HG03045 (cell line): ENCODE results near the gene KAZALD1.
"Not testable (repeated sequence)": the region's sequence is repeated elsewhere in the genome, so short reads cannot be mapped to it uniquely, and the experiment has no call there.

Source experiments
- ATAC-seq: cut with Tn5 transposase; IDR thresholded peaks from one replicate; pipeline ENCODE4 v1.9.1; 2021; ENCODE audit warnings: mild to moderate bottlenecking, moderate library complexity; ENCODE audit not compliant: unreplicated experiment

KAZALD1 gene

GRCh38 chr10:101030496-101031127, 31.2 kb upstream of the KAZALD1 start:
- no peak for ATAC-seq

DNA sequence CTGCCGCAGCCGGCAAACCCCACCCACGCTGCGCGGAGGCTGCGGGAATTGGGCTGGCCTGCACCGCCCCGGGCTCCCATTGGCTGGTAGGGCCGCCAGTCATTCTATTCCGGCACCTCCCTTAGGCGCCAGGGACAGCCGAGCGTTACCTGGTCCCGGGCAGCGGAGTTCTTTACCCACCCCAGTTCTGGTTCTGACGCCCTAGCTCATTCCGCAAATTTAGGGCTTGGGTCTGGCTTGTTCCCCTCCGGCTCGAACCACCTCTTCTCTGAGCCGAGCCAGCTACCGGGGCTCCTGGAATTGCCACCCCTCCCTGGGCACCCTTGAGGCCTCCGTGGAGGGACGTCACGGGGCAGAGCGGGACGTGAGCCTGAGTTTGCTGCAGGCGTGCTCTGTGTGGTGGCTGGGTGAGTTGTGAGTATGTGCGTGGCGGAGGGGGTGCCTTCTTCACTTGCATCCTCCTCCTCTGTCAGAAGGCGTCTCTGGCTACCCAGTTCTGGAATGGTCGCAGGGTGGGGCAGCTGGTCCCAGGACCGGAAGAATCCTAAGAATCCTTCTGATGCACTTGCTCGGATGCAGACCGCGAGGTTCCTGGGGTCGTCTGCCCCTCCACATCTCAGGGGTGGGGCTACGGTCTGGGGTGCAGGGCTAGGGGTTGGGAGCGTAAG, 30.5 kb upstream of the KAZALD1 start, which contains the start of the genes PDZD7 and SFXN3:
TSS of gene PDZD7 (minus strand) at position 2 of the 668 bp plus-strand sequence. CDS start 910 bp downstream, outside the sequence.
TSS of gene SFXN3 (plus strand) at position 107 of the 668 bp plus-strand sequence. CDS start 3,461 bp downstream, outside the sequence.
- ATAC-seq, result peak; percentile 94

DNA sequence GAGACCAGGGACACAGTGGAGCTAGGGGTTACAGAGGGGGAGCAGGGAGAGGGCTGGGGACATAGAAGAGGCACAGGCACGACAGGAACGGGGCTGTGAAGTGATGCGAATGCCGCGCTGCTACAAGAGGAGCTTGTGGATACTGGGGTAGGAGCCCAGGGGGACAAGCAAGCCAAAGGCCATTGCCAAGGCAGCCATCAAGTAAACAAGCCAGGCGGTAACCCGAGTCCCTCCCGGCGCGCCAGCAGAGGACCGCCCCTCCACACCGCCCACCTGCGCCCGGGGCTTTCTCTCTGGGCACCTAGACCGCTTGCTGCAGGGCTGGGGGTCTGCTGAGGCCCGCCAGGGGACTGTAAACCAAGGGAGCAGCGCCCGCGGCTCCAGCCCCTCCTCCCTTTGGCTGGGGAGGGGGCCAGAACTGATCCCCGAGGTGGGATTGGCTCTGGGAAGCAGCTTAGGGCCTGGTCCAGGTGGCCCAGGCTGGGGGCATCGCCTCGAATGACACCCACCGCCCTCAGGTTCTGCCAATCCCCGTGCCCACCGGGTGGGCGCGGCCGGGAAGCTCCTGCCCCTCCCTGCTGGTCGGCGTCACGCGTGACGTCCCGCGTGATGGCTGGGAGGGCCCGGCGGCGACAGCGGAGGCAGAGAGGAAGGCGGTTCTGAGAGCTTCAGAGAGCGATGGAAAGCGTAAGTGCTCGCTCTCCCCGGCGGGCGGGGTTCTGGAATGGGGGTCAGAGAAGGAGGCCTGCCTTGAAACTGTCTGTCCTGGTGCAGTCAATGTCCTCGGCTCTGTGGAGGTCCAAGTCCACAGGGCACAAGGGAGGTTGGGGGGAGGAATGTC, 29.8 kb upstream of the KAZALD1 start:
- ATAC-seq, result peak; percentile 48

- ATAC-seq, result peak; percentile 8
These were observed 29.1 kb upstream of the KAZALD1 start for GRCh38 chr10:101032637-101033224.

- ATAC-seq, result no peak
These were observed 28.5 kb upstream of the KAZALD1 start for GRCh38 chr10:101033276-101033675.

DNA sequence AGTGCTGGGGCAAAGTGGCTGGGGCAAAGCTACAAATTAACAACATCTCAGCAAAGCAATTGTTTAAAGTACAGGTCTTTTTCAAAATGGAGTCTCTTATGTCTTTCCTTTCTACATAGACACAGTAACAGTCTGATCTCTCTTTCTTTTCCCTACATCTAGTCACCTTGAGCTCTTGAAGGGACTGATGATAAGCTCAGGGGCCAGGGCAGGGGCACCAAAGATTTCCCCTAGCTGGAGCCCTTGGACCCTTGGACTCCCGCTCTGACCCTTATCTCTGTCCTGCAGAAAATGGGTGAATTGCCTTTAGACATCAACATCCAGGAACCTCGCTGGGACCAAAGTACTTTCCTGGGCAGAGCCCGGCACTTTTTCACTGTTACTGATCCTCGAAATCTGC, 27.4 kb upstream of the KAZALD1 start:
- not testable (repeated sequence) for ATAC-seq

DNA sequence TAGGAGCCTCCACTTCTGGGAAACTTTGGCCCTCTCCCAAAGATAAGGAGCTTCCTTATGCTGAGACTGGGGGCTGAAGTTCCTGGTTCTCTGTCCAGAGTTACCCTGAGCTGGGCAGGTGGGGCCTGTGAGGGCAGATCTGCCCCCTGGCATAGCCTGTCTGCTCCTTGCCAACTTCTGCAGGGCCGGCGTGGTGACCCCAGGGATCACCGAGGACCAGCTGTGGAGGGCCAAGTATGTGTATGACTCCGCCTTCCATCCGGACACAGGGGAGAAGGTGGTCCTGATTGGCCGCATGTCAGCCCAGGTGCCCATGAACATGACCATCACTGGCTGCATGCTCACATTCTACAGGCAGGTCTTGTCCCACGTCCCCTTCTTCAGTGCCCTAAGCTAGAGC, 26.5 kb upstream of the KAZALD1 start:
- ATAC-seq, result no peak

DNA sequence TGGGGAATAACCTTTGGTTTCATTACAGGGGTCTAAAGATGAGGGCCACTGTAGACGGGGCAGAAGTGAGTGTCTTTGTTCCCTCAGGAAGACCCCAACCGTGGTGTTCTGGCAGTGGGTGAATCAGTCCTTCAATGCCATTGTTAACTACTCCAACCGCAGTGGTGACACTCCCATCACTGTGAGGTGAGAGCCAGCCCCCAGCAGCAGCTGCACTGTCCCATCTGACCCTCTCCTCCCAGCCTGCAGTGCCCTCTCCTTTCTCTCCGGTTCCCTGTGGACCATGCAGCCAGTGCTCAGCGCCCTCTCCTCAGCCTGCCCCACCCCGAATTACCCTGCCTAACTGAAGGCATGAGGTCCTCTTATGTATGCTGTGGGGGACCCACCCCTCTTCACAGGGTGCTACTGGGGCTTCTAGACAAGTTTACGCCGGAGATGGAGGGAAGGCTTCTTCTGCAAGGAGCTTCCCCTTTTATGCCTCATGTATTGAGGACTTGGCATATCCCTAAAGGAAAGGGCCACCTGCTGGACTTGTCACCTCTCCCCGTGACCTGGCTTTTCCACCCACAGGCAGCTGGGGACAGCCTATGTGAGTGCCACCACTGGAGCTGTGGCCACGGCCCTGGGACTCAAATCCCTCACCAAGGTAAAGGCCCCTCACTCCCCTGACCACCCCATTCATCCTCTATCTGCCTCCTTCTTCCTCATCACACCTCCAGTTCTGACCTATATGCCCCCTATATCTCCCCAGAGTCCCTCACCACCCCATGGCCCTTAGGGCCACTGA, 25.7 kb upstream of the KAZALD1 start:
- no peak for ATAC-seq

GRCh38 chr10:101036726-101037125, 25.1 kb upstream of the KAZALD1 start:
- no peak for ATAC-seq

DNA sequence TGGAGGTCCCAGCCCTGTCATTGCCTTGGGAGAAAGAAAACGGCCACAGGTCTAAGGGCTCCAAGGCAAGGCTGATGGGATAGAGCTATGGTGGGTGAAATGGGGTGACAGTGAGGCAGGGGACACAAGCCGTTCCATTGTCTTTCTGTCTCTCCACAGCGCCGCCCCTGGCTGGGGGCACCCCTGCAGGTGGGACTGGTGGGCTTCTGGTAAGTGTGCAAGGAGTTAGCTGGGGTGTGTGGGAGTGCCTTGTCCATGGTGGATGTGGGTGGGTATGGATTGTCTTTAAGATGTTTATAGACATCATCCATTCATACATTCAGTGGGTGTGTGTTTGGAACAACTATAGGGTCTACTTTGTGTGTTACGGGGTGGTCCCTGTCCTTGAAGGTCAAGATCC, 23.3 kb upstream of the KAZALD1 start:
- ATAC-seq, result no peak

DNA sequence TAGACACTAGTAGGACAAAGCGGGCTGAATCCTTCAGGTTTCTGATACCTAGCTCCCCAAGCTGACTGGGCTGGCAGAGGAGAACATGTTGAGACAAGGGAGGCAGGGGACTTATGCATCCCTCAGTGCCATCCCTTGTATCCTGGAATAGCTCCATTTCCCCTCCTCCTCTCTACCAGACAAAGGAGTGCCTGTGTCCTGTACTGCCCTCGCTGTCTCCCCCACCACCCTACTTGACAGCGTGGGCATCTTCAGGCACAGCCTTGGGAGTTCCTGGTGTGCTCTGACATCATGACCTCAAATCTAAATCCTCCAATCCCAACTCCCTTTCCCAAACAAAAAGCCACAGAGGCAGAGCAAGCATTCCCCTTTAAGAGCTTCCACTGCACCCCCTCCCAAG, 21.7 kb upstream of the KAZALD1 start:
- no peak for ATAC-seq

DNA sequence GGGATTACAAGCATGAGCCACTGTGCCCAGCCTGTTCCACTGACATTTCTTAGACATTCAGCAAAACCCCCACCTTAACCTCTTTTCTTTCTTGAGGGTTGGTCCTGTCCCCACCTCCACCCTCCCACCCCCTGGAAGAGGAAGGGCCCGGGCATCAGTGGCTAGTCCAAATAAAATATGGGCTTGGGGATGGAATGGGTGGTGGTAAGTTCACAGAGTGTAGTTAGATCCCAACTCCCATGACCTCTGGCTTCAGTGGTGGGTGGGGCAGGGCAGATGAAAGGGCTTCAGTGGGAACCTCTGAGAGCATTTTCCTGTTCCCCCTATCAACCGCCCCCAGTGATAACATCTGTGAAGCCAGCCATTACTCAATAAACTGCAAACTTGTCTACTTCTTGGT, 20.9 kb upstream of the KAZALD1 start:
- no peak for ATAC-seq

DNA sequence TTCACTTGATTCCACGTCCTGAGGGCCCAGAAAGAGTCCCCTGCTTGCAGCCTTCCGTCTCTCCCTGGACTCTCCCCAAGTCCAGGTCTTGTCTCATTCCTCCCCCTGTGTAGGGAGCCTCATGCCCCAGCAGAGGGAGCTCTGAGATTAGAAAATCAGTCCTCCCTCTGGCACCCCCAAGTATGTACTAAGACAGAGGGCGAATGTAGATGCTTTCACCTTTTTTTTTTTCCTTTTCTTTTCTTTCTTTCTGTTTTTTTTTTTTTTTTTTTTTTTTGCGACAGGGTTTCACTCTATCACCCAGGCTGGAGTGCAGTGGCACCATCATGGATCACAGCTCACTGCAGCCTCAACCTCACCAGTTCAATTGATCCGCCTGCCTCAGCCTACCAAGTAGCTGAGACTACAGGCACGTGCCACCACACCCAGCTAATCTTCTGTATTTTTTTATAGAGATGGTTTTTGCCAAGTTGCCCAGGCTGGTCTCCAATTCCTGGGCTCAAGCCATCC, 20.5 kb upstream of the KAZALD1 start:
- peak; percentile 56 for ATAC-seq

DNA sequence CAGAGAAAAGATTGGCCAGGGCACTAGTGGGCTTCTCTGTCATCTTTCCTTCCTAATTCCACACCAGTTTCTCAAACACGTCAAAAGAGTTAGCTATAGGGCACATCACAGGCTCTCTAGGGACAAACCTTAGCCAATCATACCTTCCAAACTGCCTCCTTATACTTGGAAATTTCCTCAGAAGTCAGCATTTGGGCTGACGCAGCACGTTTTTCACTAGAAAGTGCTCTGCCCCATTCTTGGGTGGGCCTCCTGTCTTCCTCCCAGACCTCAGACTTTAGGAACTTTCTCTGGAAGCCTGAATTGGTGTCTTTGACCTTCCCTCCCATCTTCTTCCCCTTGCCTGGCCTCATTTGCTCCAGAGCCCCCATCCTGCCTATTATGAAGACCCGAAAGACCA, 19.7 kb upstream of the KAZALD1 start:
- ATAC-seq, result no peak

DNA sequence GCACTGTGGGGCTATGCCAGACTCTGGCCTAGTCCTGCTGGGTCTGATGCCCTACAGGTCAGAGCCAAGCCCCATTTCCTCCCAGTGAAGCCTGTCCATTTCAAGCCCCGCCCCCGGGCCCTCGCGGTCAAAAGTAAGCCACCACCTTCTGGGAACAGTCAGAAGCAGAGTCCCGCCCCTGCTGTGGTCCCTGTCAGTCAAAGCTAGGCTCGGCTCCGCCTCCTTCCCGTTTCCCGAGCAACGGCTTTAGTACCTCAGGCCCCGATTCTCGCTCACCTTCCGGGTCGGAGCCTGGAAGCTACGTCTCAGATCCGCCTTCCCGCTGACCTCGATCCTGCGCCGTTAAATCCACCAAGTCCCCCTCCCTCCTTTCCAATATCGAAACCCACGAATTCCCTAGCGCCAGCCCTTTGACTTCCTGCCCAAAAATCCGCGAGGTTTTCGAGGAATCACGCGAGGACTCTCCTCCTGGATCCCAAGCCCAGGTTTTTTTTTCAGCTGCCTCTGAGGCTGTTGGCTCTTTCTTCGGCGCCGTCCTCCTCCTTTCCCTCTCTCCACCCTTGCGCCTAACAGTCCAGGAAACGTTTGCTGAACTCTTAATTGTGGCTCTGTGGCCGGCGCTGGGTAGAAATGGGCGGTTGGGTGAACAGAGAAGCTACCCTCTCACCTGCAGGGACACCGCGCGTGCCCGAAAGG, 19.0 kb upstream of the KAZALD1 start:
- ATAC-seq, result peak; percentile 96

- no peak for ATAC-seq
These were observed 18.5 kb upstream of the KAZALD1 start for GRCh38 chr10:101043363-101043707.

DNA sequence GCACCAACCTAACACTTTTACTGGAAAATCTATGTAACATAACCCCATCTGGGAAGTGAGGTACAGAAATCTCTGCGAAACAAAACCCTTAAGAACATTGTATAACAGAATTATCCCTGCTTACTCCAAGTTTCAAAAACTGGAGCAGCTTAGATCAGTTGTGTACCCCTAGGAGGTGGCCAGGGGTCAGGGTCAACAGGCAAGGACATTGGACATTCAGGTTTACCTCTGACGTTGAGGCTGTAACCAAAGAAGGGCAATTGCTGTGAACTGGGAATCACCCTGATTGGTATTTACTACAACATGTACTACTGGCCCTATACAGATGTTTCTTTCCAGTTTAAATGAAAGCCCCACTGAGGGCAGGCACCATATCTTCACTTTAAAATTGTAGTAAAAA, 17.7 kb upstream of the KAZALD1 start:
- ATAC-seq, result no peak

- ATAC-seq, result no peak
These were observed 15.2 kb upstream of the KAZALD1 start for GRCh38 chr10:101046332-101047238.

DNA sequence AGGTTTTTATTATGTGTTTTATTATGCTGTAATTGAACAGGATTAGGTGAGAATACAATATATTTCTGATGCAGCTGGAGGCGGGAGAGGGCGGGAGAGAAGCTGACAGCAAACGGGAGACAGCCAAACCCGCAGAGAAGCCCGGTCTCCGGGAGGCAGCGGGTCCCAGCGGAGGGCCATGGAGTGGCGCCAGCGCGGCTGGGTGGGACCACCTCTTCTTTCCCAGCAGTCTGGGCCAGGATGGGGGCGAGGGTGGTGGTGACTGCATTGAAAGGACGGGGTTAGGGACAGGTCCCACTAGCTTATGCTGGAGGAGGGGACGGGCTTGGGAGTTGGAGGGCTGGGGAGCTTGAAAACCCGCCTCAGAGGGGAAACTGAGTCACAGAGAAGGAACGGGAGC, 14.5 kb upstream of the KAZALD1 start:
- ATAC-seq, result no peak
